Psoas muscle (tissue), 8 donors: ENCODE measurements around the gene TOR2A. TPM values are rescaled to one million over a fixed set of nuclear protein-coding genes. Genes with fewer than 3 reads are reported as not detected.

Source experiments
- ATAC-seq, 4 donors: fragments of 200-7000 bp; cut with Tn5 transposase; one replicate each; pipeline ENCODE4 v1.9.1; 2020; ENCODE audit warnings: moderate library complexity in 3 of 4, mild to moderate bottlenecking in 2 of 4
- DNase-seq, 2 donors: peaks; one replicate each; pipeline ENCODE4 v3.0.0-alpha.2; 2020
- H3K27ac ChIP-seq: fragments of 200-600 bp; one replicate; pipeline ENCODE4 v1.8.0; 2022
- H3K27me3 ChIP-seq, 3 donors: fragments of 200-600 bp in 1 of 3; one replicate each; pipeline versions ENCODE4 v1.6.1 to v1.8.0; 2013 to 2022; ENCODE audit warnings: low read length in 2 of 3, mild to moderate bottlenecking in 2 of 3, moderate library complexity in 1 of 3; ENCODE audit not compliant: insufficient read depth in 3 of 3
- H3K36me3 ChIP-seq, 2 donors: fragments of 200-600 bp in 1 of 2; one replicate each; pipeline versions ENCODE4 v1.6.1 to v1.8.0; 2013 to 2022; ENCODE audit warnings: low read depth in 1 of 2, mild to moderate bottlenecking in 1 of 2, moderate library complexity in 1 of 2; ENCODE audit not compliant: insufficient read depth in 1 of 2
- H3K4me1 ChIP-seq: fragments of 200-600 bp; one replicate; pipeline ENCODE4 v1.8.0; 2022
- H3K4me3 ChIP-seq: fragments of 200-600 bp; one replicate; pipeline ENCODE4 v1.8.0; 2022; ENCODE audit warnings: mild to moderate bottlenecking
- H3K9me3 ChIP-seq: fragments of 200-600 bp; one replicate; pipeline ENCODE4 v1.8.0; 2022
- CTCF ChIP-seq: fragments of 200-600 bp; IDR thresholded peaks from one replicate; pipeline ENCODE4 v1.8.0; 2022; ENCODE audit warnings: antibody characterized with exemption
- WGBS, 3 donors: extraction: QIAGEN DNeasy Blood & Tissue Kit; methylation state at CpG; one replicate each; pipeline versions ENCODE4 v1.1.6 to v1.1.7; 2013; 5-methylcytosine and 5-hydroxymethylcytosine counted together
- intact Hi-C, 2 donors: fragments of 100-400 bp; cut with DNase I; formaldehyde crosslinking; loops; one replicate each; pipeline versions ENCODE4 v1.11.0 to v1.14.2; 2022
- polyA plus RNA-seq, 3 donors: library from polyadenylated mRNA; stranded (reverse); fragments of 200-250 nt; gene quantifications; one replicate each; pipeline ENCODE4 v1.2.3, GENCODE V29; 2013
- total RNA-seq, 4 donors: library from RNA; stranded (reverse); fragmentation: NEBNext Ultra II Directional in 2 of 4; extraction: Animal tissue kit (Norgen Biotek cat#: 25700) in 2 of 4; gene quantifications; one replicate each; pipeline versions ENCODE4 v1.2.1 to v1.2.4, GENCODE V29; 2021 to 2023
- donor health status: healthy with polysubstance abuse.
- donor health status: DM: no; HTN: no; CAD: no; lungs with moderate emphysema.
- donor health status: Bipolar disorder and iron deficiency.
- donor health status: healthy.
- donor health status: DM: yes; HTN: yes; CAD: no.
- donor health status: DM: no; HTN: no; CAD: no.
- donor health status: DM: no; HTN: no; CAD: no.
- donor health status: DM: yes; HTN: yes; CAD: no.

Gene TOR2A
- total and polyA plus RNA-seq, 7 donors: 2.8 to 6.9 (median 4.6) TPM

DNA sequence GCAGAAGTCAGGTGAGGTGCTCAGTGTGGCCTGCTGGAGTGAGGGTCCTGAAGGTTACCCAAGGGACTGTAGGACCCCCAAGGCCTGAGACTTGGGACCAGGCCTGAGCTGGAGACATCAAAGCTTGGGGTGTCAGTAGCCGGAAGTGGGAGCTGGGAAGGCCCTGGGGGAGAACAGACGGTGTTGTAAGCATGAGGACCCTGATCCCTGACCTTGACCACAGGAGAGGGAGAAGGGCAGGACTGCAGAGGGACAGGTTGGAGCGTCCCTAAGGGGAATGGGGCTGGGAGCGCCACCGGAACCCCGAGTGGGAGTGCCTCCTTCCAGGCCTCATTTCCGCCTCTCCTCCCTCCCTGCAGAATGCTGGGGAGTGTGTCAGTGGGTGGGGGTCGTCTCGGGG is 18.7 kb downstream of the TOR2A start:
- no peaks in the 10 kb centered on the region for H3K9me3 ChIP-seq
- H3K27me3 ChIP-seq: no peaks in the 10 kb centered on the region
- peaks cover 15% of the 10 kb centered on the region for H3K4me1 ChIP-seq
- no peak for ATAC-seq
- H3K36me3 ChIP-seq: no peaks in the 10 kb centered on the region
- 76 to 85% (median 78%) methylated on average over 7 to 9 of the region's 9 CpGs for WGBS, 3 donors
- no peak for TF ChIP-seq CTCF
- peak overlapping the region; percentile 85 for H3K4me3 ChIP-seq
- intact Hi-C loops: loop anchor here (5.0 kb wide), 2 partner anchors 104 to 124 kb away; partner anchors contain the start of gene STXBP1 (in 1 of the 2)
- DNase-seq: no peak
- H3K27ac ChIP-seq: peak overlapping the region; percentile 91

DNA sequence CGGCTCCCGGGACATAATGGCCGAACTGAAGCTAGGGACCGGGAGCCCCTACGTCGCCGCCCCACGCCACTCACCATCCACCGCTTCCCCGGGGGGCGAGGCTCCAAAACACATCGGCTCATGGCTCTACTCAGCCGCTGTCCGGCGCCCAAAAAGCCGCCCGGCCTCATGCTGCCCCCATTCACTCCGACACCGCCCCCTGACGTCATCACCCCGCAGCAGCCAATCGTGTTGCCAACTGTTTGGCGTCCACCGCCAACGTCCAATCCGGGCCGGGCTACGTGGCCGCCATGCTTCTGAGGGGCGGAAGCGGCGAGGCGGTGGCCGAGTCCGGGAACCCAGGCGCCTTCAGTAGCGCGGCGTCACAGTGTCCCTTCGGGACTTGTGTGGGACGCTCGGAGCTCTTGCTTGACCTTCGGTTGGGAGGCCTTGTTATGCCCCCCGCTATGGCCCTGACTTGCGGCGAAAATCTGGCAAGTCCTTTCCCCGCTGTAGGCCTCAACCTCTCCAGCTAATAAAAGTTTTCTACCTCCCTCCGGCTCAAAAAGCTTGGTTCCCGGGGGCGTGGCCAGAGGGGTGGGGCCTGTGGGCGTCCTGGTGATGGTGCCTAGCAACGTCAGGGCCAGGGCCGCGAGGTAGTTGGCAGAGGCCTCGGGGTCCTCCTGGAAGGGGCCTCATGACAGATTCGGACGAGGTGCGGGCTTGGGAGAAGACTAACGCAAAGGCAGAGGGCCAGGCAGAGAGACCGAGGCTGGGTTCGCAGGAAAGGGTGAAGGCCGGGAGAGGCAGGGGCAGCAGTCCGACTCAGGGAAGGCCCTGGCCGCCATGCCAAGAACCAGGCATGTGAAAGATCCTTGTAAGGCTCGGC is 19.4 kb downstream of the TOR2A start, which contains the start of the genes PTRH1 and TTC16:
PTRH1 (minus strand) TSS at position 194 of the 868 bp plus-strand sequence; CDS start at position 170, 24 bp downstream.
TTC16 (plus strand) TSS at position 610 of the 868 bp plus-strand sequence; CDS start at position 677, 67 bp downstream.
- DNase-seq (peak; percentile 98 to 99), ATAC-seq (peak; percentile 96 to 98 (median 96))
- peaks cover 15% of the 10 kb centered on the region for H3K4me1 ChIP-seq
- H3K36me3 ChIP-seq: no peaks in the 10 kb centered on the region
- peak within 1 kb of the TSS; percentile 91 for H3K27ac ChIP-seq
- intact Hi-C loops: loop anchor here (5.0 kb wide), 2 partner anchors 103 to 123 kb away; partner anchors contain the start of gene STXBP1 (in 1 of the 2)
- no peak for TF ChIP-seq CTCF
- H3K4me3 ChIP-seq: peak within 1 kb of the TSS; percentile 85
- H3K9me3 ChIP-seq: no peaks in the 10 kb centered on the region
- H3K27me3 ChIP-seq: no peaks in the 10 kb centered on the region
- 2 to 3% (median 2%) methylated on average over 58 to 65 of the region's 65 CpGs for WGBS, 3 donors

GRCh38 chr9:127714951-127715469 is 20.1 kb downstream of the TOR2A start:
- Histone ChIP-seq H3K27me3 (no peaks in the 10 kb centered on the region), H3K4me1 (peaks cover 15% of the 10 kb centered on the region), H3K9me3 (no peaks in the 10 kb centered on the region), H3K27ac (peak overlapping the region; percentile 91), H3K4me3 (peak overlapping the region; percentile 85), H3K36me3 (no peaks in the 10 kb centered on the region)
- no peak for TF ChIP-seq CTCF
- WGBS, 3 donors: 0 to 1% (median 0%) methylated on average over 38 to 44 of the region's 44 CpGs
- ATAC-seq (peak; percentile 29 to 70 (median 55)), DNase-seq (peak in 1 of 2 donors; percentile 71)
- intact Hi-C loops: loop anchor here (5.0 kb wide), 2 partner anchors 103 to 123 kb away; partner anchors contain the start of gene STXBP1 (in 1 of the 2)

DNA sequence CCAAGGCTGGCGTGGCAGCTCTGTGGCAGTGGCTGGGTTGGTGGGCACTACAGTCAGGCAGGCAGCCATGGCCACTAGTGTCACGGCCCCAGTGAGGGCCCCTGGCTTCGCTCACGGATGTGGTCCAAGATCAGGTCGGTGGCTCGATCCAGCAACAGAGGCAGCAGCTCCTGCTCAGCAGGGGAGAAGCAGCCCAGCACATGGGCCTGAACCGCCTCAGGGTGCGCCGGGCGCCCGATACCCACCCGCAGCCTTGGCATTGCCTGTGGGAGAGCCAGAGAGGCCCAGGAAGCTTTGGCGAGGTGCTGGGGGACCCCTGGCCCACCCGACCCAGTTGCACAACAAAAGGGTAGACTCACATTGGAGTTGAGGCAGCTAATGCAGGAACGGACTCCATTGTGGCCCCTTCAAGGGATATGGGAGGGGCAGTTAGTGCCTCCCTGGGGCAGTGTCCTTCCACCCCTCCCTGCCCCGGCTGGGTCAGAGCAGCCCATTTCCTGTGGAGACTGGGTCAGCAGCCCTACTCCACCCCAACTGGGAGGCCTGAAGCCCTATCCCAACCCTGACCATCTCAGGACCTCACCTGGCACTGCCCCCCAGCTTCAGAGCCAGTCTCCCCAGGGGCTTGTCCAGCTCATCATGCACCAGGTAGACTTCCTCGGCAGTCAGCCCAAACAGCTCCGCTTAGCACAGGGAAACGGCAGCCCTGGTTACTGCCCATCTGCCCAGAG is 20.9 kb downstream of the TOR2A start:
- DNase-seq (no peak), ATAC-seq (no peak)
- intact Hi-C loops: no loop called here
- Histone ChIP-seq H3K4me1 (peaks cover 15% of the 10 kb centered on the region), H3K9me3 (no peaks in the 10 kb centered on the region), H3K4me3 (peak overlapping the region; percentile 85), H3K36me3 (no peaks in the 10 kb centered on the region), H3K27ac (no peak overlapping the region), H3K27me3 (no peaks in the 10 kb centered on the region)
- WGBS, 3 donors: 77 to 83% (median 81%) methylated on average over 19 of the region's 19 CpGs
- TF ChIP-seq CTCF: no peak
